Measurements from ENCODE around the gene LRRC8D.

Gene LRRC8D

GRCh38 chr1:89943846-89944781, 123.3 kb downstream of the LRRC8D start:
- DNase-seq = no peak

- DNase-seq = no peak
These were observed 125.1 kb downstream of the LRRC8D start for GRCh38 chr1:89945852-89946476.

- no peak for DNase-seq
These were observed 125.7 kb downstream of the LRRC8D start for GRCh38 chr1:89946532-89946931.

GRCh38 chr1:89948722-89949345, 128.0 kb downstream of the LRRC8D start:
- no peak for DNase-seq

- DNase-seq = no peak
These were observed 129.3 kb downstream of the LRRC8D start for GRCh38 chr1:89949991-89950624.

- DNase-seq = no peak
These were observed 129.9 kb downstream of the LRRC8D start for GRCh38 chr1:89950703-89951102.

- DNase-seq = no peak
These were observed 131.2 kb downstream of the LRRC8D start for GRCh38 chr1:89951766-89952604.

GRCh38 chr1:89952605-89953130, 131.8 kb downstream of the LRRC8D start:
- no peak for DNase-seq

- DNase-seq = peak; percentile 13
These were observed 132.3 kb downstream of the LRRC8D start for GRCh38 chr1:89953131-89953626.

- no peak for DNase-seq
These were observed 133.1 kb downstream of the LRRC8D start for GRCh38 chr1:89953929-89954328.

GRCh38 chr1:89954401-89954800, 133.6 kb downstream of the LRRC8D start:
- no peak for DNase-seq

- no peak for DNase-seq
These were observed 134.7 kb downstream of the LRRC8D start for GRCh38 chr1:89955311-89956205.

GRCh38 chr1:89957107-89957506, 136.3 kb downstream of the LRRC8D start:
- DNase-seq = no peak

GRCh38 chr1:89958851-89959654, 138.2 kb downstream of the LRRC8D start:
- DNase-seq = no peak

- DNase-seq = no peak
These were observed 138.9 kb downstream of the LRRC8D start for GRCh38 chr1:89959719-89960118.

- DNase-seq = no peak
These were observed 141.4 kb downstream of the LRRC8D start for GRCh38 chr1:89962024-89962741.

GRCh38 chr1:89962742-89963075, 141.9 kb downstream of the LRRC8D start:
- DNase-seq = no peak

- DNase-seq = no peak
These were observed 144.4 kb downstream of the LRRC8D start for GRCh38 chr1:89965193-89965768.

- DNase-seq = no peak
These were observed 145.8 kb downstream of the LRRC8D start for GRCh38 chr1:89966656-89967055.

Measured in activated effector memory CD4-positive, alpha-beta T cell treated with Interleukin-2 at 50 U/mL for 16 hours (primary cell).